Right atrium auricular region (tissue), 2 donors: ENCODE data around the gene UXT. TPM values are rescaled to one million over a fixed set of nuclear protein-coding genes. Genes with fewer than 3 reads are reported as not detected.

ENCODE experiments used
- DNase-seq: peaks from one replicate; pipeline ENCODE4 v3.0.0-alpha.2; 2019; ENCODE audit warnings: low spot score
- H3K27ac ChIP-seq, 2 donors: fragments of 200-600 bp; sonication (generic); 1 replicate in 1 of 2; 2 replicates in 1 of 2; pipeline ENCODE4 v1.5.1; 2016 to 2019
- H3K27me3 ChIP-seq, 2 donors: fragments of 200-600 bp; sonication (generic); one replicate each; pipeline versions ENCODE4 v1.5.1 to v1.6.0; 2017 to 2019
- H3K36me3 ChIP-seq: fragments of 200-600 bp; sonication (generic); one replicate; pipeline ENCODE4 v1.5.1; 2016
- H3K4me1 ChIP-seq, 2 donors: fragments of 200-600 bp; sonication (generic); one replicate each; pipeline versions ENCODE4 v1.5.1 to v1.6.0; 2017 to 2019
- H3K4me3 ChIP-seq, 2 donors: fragments of 200-600 bp; sonication (generic); 1 replicate in 1 of 2; 2 replicates in 1 of 2; pipeline ENCODE4 v1.5.1; 2017 to 2019; ENCODE audit warnings: mild to moderate bottlenecking in 1 of 2, moderate library complexity in 1 of 2
- H3K9me3 ChIP-seq, 2 donors: fragments of 200-600 bp; sonication (generic); one replicate each; pipeline ENCODE4 v1.5.1; 2019
- CTCF ChIP-seq, 2 donors: fragments of 200-600 bp; sonication (generic); IDR thresholded peaks; one replicate each; pipeline ENCODE4 v1.5.1; 2019; ENCODE audit warnings: antibody characterized with exemption in 2 of 2
- total RNA-seq, 2 donors: library from RNA; depleted of rRNA; stranded (reverse); fragments of >200 nt; gene quantifications; one replicate each; pipeline ENCODE4 v1.1.0, GENCODE V29; 2016

The UXT gene
- total RNA-seq, 2 donors from 2014 or later: 108 to 158 TPM

GRCh38 chrX:47620303-47620685 lies 38.7 kb downstream of the UXT start:
- Histone ChIP-seq H3K4me1 (peaks cover 0 to 5% of the 10 kb centered on the region in 2 donors), H3K27me3 (no peaks in the 10 kb centered on the region), H3K27ac (no peak overlapping the region), H3K36me3 (no peaks in the 10 kb centered on the region), H3K4me3 (no peak overlapping the region), H3K9me3 (no peaks in the 10 kb centered on the region)
- TF ChIP-seq CTCF (IDR thresholded peaks at IDR 0.05): no peak
- DNase-seq: no peak

DNA sequence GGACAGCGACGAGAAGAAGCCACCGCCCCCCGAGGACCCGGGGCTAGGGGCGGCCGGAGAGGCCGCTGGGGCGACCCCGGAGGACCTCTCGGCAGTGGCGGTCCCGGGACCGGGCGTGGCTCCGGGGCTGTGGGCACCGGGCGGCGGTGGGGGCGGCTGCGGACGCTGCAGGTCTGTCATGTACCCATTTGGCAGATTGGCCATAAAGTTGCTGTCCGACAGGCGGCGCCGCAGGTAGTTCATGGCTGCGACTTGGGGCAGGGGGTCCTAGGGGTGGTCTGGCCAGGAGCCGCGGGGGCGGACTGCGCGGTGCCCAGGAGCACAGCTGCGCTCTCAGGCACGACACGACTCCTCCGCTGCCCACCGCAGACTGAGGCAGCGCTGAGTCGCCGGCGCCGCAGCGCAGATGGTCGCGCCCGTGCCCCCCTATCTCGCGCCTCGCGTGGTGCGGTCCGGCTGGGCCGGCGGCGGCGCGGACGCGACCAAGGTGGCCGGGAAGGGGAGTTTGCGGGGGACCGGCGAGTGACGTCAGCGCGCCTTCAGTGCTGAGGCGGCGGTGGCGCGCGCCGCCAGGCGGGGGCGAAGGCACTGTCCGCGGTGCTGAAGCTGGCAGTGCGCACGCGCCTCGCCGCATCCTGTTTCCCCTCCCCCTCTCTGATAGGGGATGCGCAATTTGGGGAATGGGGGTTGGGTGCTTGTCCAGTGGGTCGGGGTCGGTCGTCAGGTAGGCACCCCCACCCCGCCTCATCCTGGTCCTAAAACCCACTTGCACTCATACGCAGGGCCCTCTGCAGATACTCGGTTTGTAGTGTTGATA lies 39.3 kb downstream of the UXT start, which contains the start of gene SYN1:
SYN1 (minus strand) TSS at position 372 of the 817 bp plus-strand sequence; CDS start at position 243, 129 bp downstream.
- DNase-seq: peak; percentile 73
- H3K4me1 ChIP-seq: peaks cover 0 to 5% of the 10 kb centered on the region in 2 donors
- no peak within 1 kb of the TSS for H3K27ac ChIP-seq
- no peaks in the 10 kb centered on the region for H3K9me3 ChIP-seq
- no peaks in the 10 kb centered on the region for H3K36me3 ChIP-seq
- no peaks in the 10 kb centered on the region for H3K27me3 ChIP-seq
- peak within 1 kb of the TSS; percentile 25 to 44 for H3K4me3 ChIP-seq
- TF ChIP-seq CTCF (IDR thresholded peaks at IDR 0.05): peak in 1 of 2 donors; percentile 56

DNA sequence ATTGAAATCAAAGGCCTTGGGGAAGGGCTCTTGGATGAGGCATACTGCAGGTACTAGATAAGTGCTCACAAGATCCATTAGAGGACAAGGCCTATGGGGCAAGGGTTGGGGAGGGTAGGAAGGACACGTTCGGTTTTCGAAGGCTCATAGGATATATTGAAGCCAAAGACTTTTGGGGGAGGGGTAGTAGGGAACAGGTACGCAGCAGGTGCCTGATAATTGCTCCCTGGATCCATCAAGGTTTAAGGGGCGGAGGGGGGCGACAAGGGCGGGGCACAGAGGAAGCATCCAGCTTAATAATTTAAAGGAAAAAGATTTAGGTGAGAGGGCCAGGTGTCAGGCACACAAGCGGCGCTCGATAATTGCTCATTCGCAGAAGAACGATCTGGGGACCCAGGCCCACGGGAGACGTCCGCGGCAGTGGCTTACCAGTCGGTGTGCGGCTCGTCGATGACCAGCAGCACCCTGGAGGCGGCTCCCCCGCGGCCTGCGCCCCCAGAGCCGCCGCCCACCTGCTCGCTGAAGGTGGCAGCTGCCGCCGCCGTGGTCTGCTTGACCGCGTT lies 40.0 kb downstream of the UXT start:
- no peaks in the 10 kb centered on the region for H3K36me3 ChIP-seq
- TF ChIP-seq CTCF (IDR thresholded peaks at IDR 0.05): no peak
- H3K4me1 ChIP-seq: peaks cover 0 to 5% of the 10 kb centered on the region in 2 donors
- H3K9me3 ChIP-seq: no peaks in the 10 kb centered on the region
- no peaks in the 10 kb centered on the region for H3K27me3 ChIP-seq
- no peak for DNase-seq
- no peak overlapping the region for H3K27ac ChIP-seq
- peak overlapping the region in 1 of 2 donors; percentile 44 for H3K4me3 ChIP-seq

- peaks cover 0 to 5% of the 10 kb centered on the region in 2 donors for H3K4me1 ChIP-seq
- H3K36me3 ChIP-seq: no peaks in the 10 kb centered on the region
- TF ChIP-seq CTCF (IDR thresholded peaks at IDR 0.05): no peak
- no peak overlapping the region for H3K4me3 ChIP-seq
- no peak for DNase-seq
- H3K9me3 ChIP-seq: no peaks in the 10 kb centered on the region
- no peak overlapping the region for H3K27ac ChIP-seq
- no peaks in the 10 kb centered on the region for H3K27me3 ChIP-seq
These were observed 44.4 kb downstream of the UXT start for GRCh38 chrX:47614618-47615017.

- TF ChIP-seq CTCF (IDR thresholded peaks at IDR 0.05): no peak
- Histone ChIP-seq H3K36me3 (no peaks in the 10 kb centered on the region), H3K4me3 (no peak overlapping the region), H3K27ac (no peak overlapping the region), H3K4me1 (no peaks in the 10 kb centered on the region), H3K27me3 (no peaks in the 10 kb centered on the region), H3K9me3 (no peaks in the 10 kb centered on the region)
- no peak for DNase-seq
These were observed 45.9 kb downstream of the UXT start for GRCh38 chrX:47613082-47613481.
